Measurements from ENCODE around the gene CTIF.

The CTIF gene

GRCh38 chr18:48897531-48897930 is 358.7 kb downstream of the CTIF start:
- H3K27ac ChIP-seq: no peak overlapping the region
- DNase-seq (ENCODE audit: low read depth, low spot score): no peak
- H3K9ac ChIP-seq (ENCODE audit: insufficient read length): no peak overlapping the region
- no peaks in the 10 kb centered on the region for H3K9me3 ChIP-seq (ENCODE audit: low read depth, low read length)
- TF ChIP-seq EZH2 (IDR thresholded peaks at IDR 0.05) (no peak), POLR2AphosphoS5 (IDR thresholded peaks at IDR 0.05; ENCODE audit: borderline replicate concordance, low read depth, low read length) (no peak), FOXP2 (optimal IDR thresholded peaks at IDR 0.05; ENCODE audit: control extremely low read depth, extremely low read length, insufficient read depth) (no peak)
- H3K36me3 ChIP-seq (ENCODE audit: insufficient read depth, low read length): no peaks in the 10 kb centered on the region
- no peak overlapping the region for H3K4me3 ChIP-seq

DNA sequence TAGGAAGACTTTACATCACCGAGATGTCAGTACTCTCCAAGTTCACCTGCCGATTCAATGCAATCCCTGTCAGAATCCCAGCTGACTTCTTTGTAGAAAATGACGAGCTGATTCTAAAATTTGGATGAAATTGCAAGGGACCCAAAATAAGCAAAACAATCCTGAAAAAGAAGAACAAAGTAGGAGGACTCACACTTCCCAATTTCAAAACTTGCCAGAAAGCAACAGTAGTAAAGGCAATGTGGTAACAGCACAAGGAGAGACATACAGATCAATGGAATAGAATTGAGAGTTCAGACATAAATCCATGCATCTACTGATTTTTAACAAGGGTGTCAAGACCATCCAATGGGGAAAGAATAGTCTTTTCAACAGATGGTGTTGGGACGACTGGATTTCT is 359.7 kb downstream of the CTIF start:
- Histone ChIP-seq H3K9ac (ENCODE audit: insufficient read length) (no peak overlapping the region), H3K9me3 (ENCODE audit: low read depth, low read length) (no peaks in the 10 kb centered on the region), H3K4me3 (no peak overlapping the region), H3K36me3 (ENCODE audit: insufficient read depth, low read length) (no peaks in the 10 kb centered on the region), H3K27ac (no peak overlapping the region)
- DNase-seq (ENCODE audit: low read depth, low spot score): no peak
- TF ChIP-seq EZH2 (IDR thresholded peaks at IDR 0.05) (no peak), POLR2AphosphoS5 (IDR thresholded peaks at IDR 0.05; ENCODE audit: borderline replicate concordance, low read depth, low read length) (no peak), FOXP2 (optimal IDR thresholded peaks at IDR 0.05; ENCODE audit: control extremely low read depth, extremely low read length, insufficient read depth) (no peak)

- H3K4me3 ChIP-seq: no peak overlapping the region
- no peak overlapping the region for H3K27ac ChIP-seq
- no peak for TF ChIP-seq POLR2AphosphoS5 (IDR thresholded peaks at IDR 0.05; ENCODE audit: borderline replicate concordance, low read depth, low read length)
- no peak for TF ChIP-seq FOXP2 (optimal IDR thresholded peaks at IDR 0.05; ENCODE audit: control extremely low read depth, extremely low read length, insufficient read depth)
- no peak for TF ChIP-seq EZH2 (IDR thresholded peaks at IDR 0.05)
- H3K9ac ChIP-seq (ENCODE audit: insufficient read length): no peak overlapping the region
- H3K36me3 ChIP-seq (ENCODE audit: insufficient read depth, low read length): no peaks in the 10 kb centered on the region
- H3K9me3 ChIP-seq (ENCODE audit: low read depth, low read length): no peaks in the 10 kb centered on the region
- DNase-seq (ENCODE audit: low read depth, low spot score): no peak
Measured at GRCh38 chr18:48899558-48900174, 360.8 kb downstream of the CTIF start.

DNA sequence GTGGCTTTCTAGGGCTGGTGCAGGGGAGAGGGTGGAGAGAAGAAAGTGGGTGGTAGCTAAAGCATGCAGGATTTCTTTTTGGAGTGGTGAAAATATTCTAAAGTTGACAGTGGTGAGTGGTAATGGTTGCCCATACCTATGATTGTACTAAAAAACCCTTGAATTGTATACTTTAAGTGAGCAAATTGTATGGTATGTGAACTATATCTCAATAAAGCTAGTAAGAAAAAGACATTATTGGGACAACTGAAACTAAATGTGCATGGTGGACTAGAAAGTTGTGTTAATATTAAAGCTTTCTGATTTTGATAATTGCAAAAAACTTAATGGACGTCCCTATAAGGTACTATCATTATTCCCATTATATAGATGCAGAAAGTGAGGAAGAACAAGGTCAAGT is 361.6 kb downstream of the CTIF start:
- H3K9me3 ChIP-seq (ENCODE audit: low read depth, low read length): no peaks in the 10 kb centered on the region
- no peak overlapping the region for H3K4me3 ChIP-seq
- DNase-seq (ENCODE audit: low read depth, low spot score): no peak
- H3K9ac ChIP-seq (ENCODE audit: insufficient read length): no peak overlapping the region
- TF ChIP-seq POLR2AphosphoS5 (IDR thresholded peaks at IDR 0.05; ENCODE audit: borderline replicate concordance, low read depth, low read length) (no peak), FOXP2 (optimal IDR thresholded peaks at IDR 0.05; ENCODE audit: control extremely low read depth, extremely low read length, insufficient read depth) (no peak), EZH2 (IDR thresholded peaks at IDR 0.05) (no peak)
- no peak overlapping the region for H3K27ac ChIP-seq
- no peaks in the 10 kb centered on the region for H3K36me3 ChIP-seq (ENCODE audit: insufficient read depth, low read length)

DNA sequence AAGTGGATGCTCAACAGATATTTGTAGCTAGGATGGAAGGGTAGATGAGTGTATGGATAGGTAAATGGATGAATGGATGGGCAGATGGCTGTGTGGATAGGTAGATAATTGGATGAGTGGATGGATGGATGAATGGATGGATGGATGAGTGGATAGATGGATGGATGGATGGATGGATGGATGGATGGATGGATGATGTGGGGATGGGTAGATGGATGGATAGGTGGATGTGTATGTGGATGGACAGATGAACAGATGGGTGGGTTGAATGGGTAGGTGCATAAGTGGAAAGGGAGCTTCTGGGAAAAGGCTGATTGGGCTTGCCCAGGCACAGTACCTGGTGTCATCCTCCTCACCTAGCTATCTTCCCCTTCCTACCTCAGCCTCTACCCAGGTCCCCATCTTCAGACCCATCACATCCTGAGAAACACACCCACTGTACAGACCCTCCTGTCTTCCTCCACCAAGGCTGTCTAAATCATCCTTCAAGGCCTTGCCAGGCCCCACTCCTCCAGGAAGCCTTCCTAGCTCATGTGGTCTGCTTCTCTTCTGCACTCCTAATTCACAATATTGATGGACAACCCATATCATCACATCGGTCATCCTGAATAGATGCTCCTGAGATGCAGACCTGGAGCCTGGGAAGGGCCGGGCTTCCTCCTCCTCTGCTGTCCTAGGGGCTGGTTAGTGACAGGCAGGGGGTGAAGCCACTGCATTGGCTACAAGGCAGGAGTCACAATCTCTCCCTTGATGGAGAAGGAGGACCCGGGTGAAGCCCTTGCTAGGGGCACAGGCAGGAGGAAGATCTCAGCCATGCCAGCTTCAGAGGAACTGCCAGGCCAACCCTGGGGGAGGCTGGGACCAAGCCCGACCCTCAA is 362.6 kb downstream of the CTIF start:
- no peak for TF ChIP-seq EZH2 (IDR thresholded peaks at IDR 0.05)
- TF ChIP-seq POLR2AphosphoS5 (IDR thresholded peaks at IDR 0.05; ENCODE audit: borderline replicate concordance, low read depth, low read length): no peak
- TF ChIP-seq FOXP2 (optimal IDR thresholded peaks at IDR 0.05; ENCODE audit: control extremely low read depth, extremely low read length, insufficient read depth): no peak
- no peaks in the 10 kb centered on the region for H3K9me3 ChIP-seq (ENCODE audit: low read depth, low read length)
- no peak overlapping the region for H3K27ac ChIP-seq
- no peak overlapping the region for H3K9ac ChIP-seq (ENCODE audit: insufficient read length)
- DNase-seq (ENCODE audit: low read depth, low spot score): no peak
- no peaks in the 10 kb centered on the region for H3K36me3 ChIP-seq (ENCODE audit: insufficient read depth, low read length)
- no peak overlapping the region for H3K4me3 ChIP-seq

DNA sequence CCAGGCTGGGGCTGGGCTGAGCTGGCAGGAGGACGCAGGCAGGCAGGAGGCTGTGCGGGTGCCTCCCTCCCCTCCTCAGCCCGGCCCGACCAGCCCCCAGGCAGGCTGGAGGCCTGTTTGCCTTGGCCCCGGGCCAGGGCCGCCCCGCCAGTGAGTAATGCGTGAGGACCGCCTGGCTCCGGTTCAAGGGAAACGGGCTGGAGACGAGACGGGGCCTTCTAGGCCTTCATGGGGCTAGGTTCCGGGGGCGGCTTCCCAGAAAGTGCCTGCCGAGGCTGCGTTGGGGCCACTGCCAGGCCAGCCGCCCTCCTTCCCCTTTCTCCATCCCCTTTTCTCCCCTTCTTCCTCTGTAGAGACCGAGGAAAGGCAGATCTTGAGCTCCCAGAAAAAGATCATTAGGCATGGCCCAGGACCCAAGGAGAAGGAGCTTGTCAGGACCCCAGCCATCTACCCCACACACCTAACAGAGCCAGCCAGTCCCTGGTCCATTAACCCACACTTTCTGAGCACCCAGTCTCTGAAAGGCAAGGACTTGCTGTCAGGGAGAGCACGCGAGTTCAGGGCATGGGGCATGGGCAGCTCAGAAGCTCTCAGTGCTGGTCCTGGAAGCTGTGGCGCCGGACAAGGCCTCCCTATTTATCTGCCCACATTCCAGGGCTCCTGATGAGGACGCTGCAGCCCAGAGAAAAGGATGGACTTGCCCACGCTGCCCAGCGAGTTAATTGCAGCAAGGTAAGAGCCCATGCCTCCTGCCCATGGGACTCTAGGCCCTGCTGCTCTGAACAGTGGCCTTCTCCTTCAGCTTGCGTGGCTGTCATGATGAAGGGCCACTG is 363.4 kb downstream of the CTIF start:
- Histone ChIP-seq H3K4me3 (no peak overlapping the region), H3K27ac (no peak overlapping the region), H3K9me3 (ENCODE audit: low read depth, low read length) (no peaks in the 10 kb centered on the region), H3K36me3 (ENCODE audit: insufficient read depth, low read length) (no peaks in the 10 kb centered on the region), H3K9ac (ENCODE audit: insufficient read length) (no peak overlapping the region)
- no peak for TF ChIP-seq EZH2 (IDR thresholded peaks at IDR 0.05)
- TF ChIP-seq FOXP2 (optimal IDR thresholded peaks at IDR 0.05; ENCODE audit: control extremely low read depth, extremely low read length, insufficient read depth): no peak
- no peak for TF ChIP-seq POLR2AphosphoS5 (IDR thresholded peaks at IDR 0.05; ENCODE audit: borderline replicate concordance, low read depth, low read length)
- no peak for DNase-seq (ENCODE audit: low read depth, low spot score)

GRCh38 chr18:48902856-48903601 is 364.2 kb downstream of the CTIF start:
- no peak overlapping the region for H3K27ac ChIP-seq
- no peak for TF ChIP-seq POLR2AphosphoS5 (IDR thresholded peaks at IDR 0.05; ENCODE audit: borderline replicate concordance, low read depth, low read length)
- no peak for TF ChIP-seq FOXP2 (optimal IDR thresholded peaks at IDR 0.05; ENCODE audit: control extremely low read depth, extremely low read length, insufficient read depth)
- TF ChIP-seq EZH2 (IDR thresholded peaks at IDR 0.05): no peak
- no peak overlapping the region for H3K4me3 ChIP-seq
- no peaks in the 10 kb centered on the region for H3K36me3 ChIP-seq (ENCODE audit: insufficient read depth, low read length)
- no peak overlapping the region for H3K9ac ChIP-seq (ENCODE audit: insufficient read length)
- no peak for DNase-seq (ENCODE audit: low read depth, low spot score)
- no peaks in the 10 kb centered on the region for H3K9me3 ChIP-seq (ENCODE audit: low read depth, low read length)
